ENCODE measurements around the gene ERBB2. TPM values are rescaled to one million over a fixed set of nuclear protein-coding genes. Genes with fewer than 3 reads are reported as not detected.

Gene ERBB2
- total RNA-seq, 1 experiment from 2014 or later, result 216 TPM

DNA sequence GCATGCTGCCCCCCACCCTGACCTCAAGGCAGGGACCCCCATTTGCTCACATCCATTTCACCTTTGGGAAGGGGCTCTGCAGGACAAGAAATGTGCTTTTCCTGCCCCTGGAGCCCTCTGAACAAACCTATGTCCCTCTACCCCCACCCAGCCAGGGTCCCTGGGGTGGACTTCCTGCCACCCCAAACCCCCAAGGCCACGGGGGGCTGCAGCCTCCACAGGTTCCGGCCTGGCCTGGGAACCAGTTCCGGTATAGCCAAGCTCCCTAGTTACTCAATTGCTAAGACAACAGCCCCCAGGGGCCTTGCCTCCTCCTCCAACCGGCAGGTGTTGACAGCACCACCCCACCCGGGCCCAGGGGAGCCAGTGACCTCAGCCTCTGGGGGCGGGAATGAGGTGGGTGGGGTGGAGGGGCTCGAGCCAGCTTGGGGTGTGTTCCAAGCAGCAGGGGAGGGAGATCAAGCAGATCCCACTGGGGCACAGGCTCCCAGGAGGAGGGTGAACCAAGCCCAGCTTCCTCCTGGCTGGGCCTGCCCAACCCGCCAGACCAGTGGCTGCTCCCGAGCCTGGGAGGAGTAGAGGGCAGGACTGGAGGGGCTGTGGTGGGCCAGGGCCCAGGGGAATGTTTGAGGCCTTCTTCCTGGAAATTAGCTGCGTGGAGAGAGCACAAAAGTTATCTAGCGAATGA is 25.0 kb upstream of the ERBB2 start:
- Histone ChIP-seq H3K79me1 (ENCODE audit: insufficient read depth, low read depth, low read length, poor library complexity, severe bottlenecking) (no peaks in the 10 kb centered on the region), H3K18ac (ENCODE audit: insufficient read length, low read depth, low read length) (no peak overlapping the region)
- WGBS (ENCODE audit: extremely low coverage, insufficient read length, low lambda C conversion rate), result no CpG with 5 or more reads among the region's 11 CpGs

More for the DNA sequence above, 25.0 kb upstream of the ERBB2 start:
- H3K56ac ChIP-seq (ENCODE audit: insufficient read length, low read depth, low read length), result no peak overlapping the region
- H3K27ac ChIP-seq (ENCODE audit: insufficient read length, low read depth, low read length), result no peak overlapping the region
- H3K9me3 ChIP-seq (ENCODE audit: control insufficient read depth, low read depth, low read length), result no peaks in the 10 kb centered on the region
- Mint-ChIP-seq H3K36me3 (ENCODE audit: insufficient read depth in 1 of 3, low read depth in 3 of 3) (peaks cover 0 to 4% (median 3%) of the 10 kb centered on the region in 3 experiments; a peak in 3 of 7 replicates), H3K27ac (peak overlapping the region in 2 of 3 experiments; percentile 82 to 91; a peak in 3 of 7 replicates), H3K27me3 (ENCODE audit: low read depth) (peaks cover 19% of the 10 kb centered on the region), H3K4me1 (peaks cover 31 to 33% of the 10 kb centered on the region in 2 experiments), H3K9me3 (no peaks in the 10 kb centered on the region), H3K4me3 (no peak overlapping the region)
- H3K14ac ChIP-seq (ENCODE audit: insufficient read depth, low read length), result no peak overlapping the region
- H4K20me1 ChIP-seq (ENCODE audit: control insufficient read depth, insufficient read depth, insufficient read length), result no peaks in the 10 kb centered on the region
- no peak overlapping the region for H4K91ac ChIP-seq (ENCODE audit: insufficient read length, low read depth, low read length)
- H2BK20ac ChIP-seq (ENCODE audit: low read depth, low read length, poor library complexity, severe bottlenecking), result no peak overlapping the region
- H3K4ac ChIP-seq (ENCODE audit: low read depth, low read length), result no peak overlapping the region
- H3K27me3 ChIP-seq (ENCODE audit: insufficient read depth, low read length), result no peaks in the 10 kb centered on the region
- TF ChIP-seq, protein P1, sequence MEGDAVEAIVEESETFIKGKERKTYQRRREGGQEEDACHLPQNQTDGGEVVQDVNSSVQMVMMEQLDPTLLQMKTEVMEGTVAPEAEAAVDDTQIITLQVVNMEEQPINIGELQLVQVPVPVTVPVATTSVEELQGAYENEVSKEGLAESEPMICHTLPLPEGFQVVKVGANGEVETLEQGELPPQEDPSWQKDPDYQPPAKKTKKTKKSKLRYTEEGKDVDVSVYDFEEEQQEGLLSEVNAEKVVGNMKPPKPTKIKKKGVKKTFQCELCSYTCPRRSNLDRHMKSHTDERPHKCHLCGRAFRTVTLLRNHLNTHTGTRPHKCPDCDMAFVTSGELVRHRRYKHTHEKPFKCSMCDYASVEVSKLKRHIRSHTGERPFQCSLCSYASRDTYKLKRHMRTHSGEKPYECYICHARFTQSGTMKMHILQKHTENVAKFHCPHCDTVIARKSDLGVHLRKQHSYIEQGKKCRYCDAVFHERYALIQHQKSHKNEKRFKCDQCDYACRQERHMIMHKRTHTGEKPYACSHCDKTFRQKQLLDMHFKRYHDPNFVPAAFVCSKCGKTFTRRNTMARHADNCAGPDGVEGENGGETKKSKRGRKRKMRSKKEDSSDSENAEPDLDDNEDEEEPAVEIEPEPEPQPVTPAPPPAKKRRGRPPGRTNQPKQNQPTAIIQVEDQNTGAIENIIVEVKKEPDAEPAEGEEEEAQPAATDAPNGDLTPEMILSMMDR (conservative IDR thresholded peaks at IDR 0.05), result no peak
- no peaks in the 10 kb centered on the region for H3K4me1 ChIP-seq (ENCODE audit: insufficient read depth, low read length)
- no peaks in the 10 kb centered on the region for H3K23me2 ChIP-seq (ENCODE audit: insufficient read length, low read depth, low read length, poor library complexity, severe bottlenecking)
- no peak overlapping the region for H4K8ac ChIP-seq (replicated peaks; ENCODE audit: insufficient read length, low read depth, low read length)
- no peaks in the 10 kb centered on the region for H3K79me2 ChIP-seq (ENCODE audit: insufficient read depth, low read length)
- H3K23ac ChIP-seq (ENCODE audit: insufficient read length, low read depth, low read length), result no peak overlapping the region
- no peak overlapping the region for H3T11ph ChIP-seq (ENCODE audit: low read length)
- peak; percentile 58 for DNase-seq
- H2BK12ac ChIP-seq (ENCODE audit: insufficient read length, low read depth, low read length), result no peak overlapping the region
- no peak overlapping the region for H3K9ac ChIP-seq (ENCODE audit: extremely low read depth, insufficient read length, low read length)
- H2BK120ac ChIP-seq (ENCODE audit: low read depth, low read length, poor library complexity, severe bottlenecking), result no peak overlapping the region
- H2BK15ac ChIP-seq (ENCODE audit: low read depth, low read length), result no peak overlapping the region
- no peak overlapping the region for H3K4me2 ChIP-seq (ENCODE audit: insufficient read depth, insufficient read length, low read length)
- no peak overlapping the region for H4K5ac ChIP-seq (ENCODE audit: insufficient read length, low read depth, low read length)
- no peak overlapping the region for H2AFZ ChIP-seq (ENCODE audit: low read length)
- H2BK5ac ChIP-seq (ENCODE audit: insufficient read length, low read length), result no peak overlapping the region
- H2AK5ac ChIP-seq (ENCODE audit: insufficient read length, low read length), result no peak overlapping the region
